Uterus (tissue), 2 donors: ENCODE data around the gene MAGEA6.
"Not testable (repeated sequence)": the region's sequence is repeated elsewhere in the genome, so short reads cannot be mapped to it uniquely, and the experiment has no call there.

Experiments used
- POLR2A ChIP-seq, 2 donors: fragments of 450-650 bp; IDR thresholded peaks; one replicate each; pipeline ENCODE4 v1.6.1; 2016; ENCODE audit warnings: antibody characterized with exemption in 2 of 2, mild to moderate bottlenecking in 1 of 2, moderate library complexity in 1 of 2
- TF ChIP-seq, protein P1 (sequence below), 4 experiments: fragments of 200-600 bp in 2 of 4; fragments of 450-650 bp in 2 of 4; sonication (generic) in 2 of 4; IDR thresholded peaks; one replicate each; pipeline ENCODE4 v1.5.1; 2016 to 2019; ENCODE audit warnings: antibody characterized with exemption in 4 of 4, mild to moderate bottlenecking in 2 of 4, moderate library complexity in 1 of 4

DNA sequence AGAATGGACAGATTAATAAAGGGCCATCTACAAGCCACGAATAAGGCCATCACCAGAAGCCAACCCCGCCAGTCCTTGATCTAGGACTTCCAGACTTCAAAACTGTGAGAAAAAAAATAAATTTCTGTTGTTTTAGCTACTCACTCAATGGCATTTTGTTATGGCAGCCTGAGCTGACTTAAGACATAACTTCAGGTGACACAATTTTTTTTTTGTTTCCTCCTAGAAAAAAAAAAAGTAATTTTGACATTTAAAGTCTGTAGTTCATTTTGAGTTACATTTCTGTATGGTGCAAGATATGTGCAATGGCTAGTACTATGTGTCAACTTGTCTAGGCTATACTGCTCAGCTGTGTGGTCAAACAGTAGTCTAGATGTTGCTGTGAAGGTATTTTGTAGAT, 10.6 kb downstream of the MAGEA6 start, which contains the start of gene CSAG3:
- TF ChIP-seq, protein P1, sequence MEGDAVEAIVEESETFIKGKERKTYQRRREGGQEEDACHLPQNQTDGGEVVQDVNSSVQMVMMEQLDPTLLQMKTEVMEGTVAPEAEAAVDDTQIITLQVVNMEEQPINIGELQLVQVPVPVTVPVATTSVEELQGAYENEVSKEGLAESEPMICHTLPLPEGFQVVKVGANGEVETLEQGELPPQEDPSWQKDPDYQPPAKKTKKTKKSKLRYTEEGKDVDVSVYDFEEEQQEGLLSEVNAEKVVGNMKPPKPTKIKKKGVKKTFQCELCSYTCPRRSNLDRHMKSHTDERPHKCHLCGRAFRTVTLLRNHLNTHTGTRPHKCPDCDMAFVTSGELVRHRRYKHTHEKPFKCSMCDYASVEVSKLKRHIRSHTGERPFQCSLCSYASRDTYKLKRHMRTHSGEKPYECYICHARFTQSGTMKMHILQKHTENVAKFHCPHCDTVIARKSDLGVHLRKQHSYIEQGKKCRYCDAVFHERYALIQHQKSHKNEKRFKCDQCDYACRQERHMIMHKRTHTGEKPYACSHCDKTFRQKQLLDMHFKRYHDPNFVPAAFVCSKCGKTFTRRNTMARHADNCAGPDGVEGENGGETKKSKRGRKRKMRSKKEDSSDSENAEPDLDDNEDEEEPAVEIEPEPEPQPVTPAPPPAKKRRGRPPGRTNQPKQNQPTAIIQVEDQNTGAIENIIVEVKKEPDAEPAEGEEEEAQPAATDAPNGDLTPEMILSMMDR (IDR thresholded peaks at IDR 0.05), result not testable (repeated sequence)
- not testable (repeated sequence) for TF ChIP-seq POLR2A (IDR thresholded peaks at IDR 0.05)
